Renal cortical epithelial cell (primary cell): ENCODE results near the gene SRBD1. TPM values are rescaled to one million over a fixed set of nuclear protein-coding genes. Genes with fewer than 3 reads are reported as not detected.

Source experiments
- DNase-seq: peaks from one replicate; pipeline ENCODE4 v3.0.0-alpha.2; 2011; ENCODE audit warnings: low read depth
- total RNA-seq: library from RNA; depleted of rRNA; stranded (reverse); fragments of >200 nt; gene quantifications from 2 replicates; pipeline ENCODE4 v1.2.3, GENCODE V29; 2014

The SRBD1 gene
- total RNA-seq, 1 donor from 2014 or later = 13.6 TPM

DNA sequence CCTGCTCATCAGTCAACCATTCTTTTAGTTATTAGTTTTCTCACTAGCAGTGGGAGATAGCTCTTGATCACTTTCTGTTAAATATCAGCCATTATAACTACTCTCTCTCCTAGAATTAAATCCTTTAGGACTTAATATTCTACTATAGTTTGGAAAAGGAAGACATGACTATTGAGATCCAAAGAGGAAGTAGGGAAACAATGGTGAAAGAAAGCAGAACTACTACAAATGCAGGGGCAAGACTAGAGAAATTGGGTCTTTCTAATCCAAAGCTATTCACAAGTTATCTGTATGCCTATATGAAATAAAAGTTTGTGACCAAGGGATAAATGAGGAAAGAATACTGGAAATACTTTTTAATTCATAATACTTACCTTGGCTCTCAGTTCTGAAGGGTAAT, 65.1 kb downstream of the SRBD1 start:
- no peak for DNase-seq

DNA sequence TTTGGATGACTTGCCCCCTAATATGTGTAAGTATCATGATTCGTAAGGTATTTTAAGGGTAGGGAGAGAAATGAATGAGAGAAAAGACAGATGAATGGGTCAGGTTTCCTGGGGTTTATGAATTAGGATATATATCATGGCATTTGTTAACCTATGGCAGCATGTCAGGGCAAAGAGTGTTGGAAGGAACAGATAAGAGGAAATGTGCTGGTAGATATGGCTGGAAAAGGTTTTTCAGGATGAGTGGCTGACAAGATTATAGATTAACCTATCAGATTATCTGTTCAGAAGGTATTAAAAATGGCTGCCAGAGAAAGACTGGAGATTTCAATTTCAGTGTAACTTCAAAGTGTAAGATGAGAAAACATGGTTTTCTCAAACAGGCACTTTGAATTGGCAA, 67.8 kb downstream of the SRBD1 start:
- no peak for DNase-seq

DNA sequence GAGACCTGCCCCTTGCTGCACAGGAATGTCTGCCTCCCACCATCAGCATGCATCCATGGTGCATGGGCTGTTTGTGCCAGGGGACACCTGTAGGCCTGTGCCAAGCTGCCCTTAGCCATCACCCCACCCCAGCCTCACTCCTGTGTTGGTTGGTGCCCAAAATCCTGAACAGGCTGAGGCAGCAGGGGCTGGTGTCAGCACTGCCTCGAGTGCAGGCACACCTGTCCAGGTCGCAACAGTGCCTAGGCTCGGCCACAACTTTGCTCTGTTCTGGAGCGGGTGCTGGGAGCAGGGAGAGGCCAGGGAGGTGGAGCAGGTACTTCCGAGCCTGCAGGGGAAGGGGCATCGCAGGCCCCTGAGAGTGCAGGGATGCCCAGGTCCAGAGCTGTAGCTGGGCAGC, 69.1 kb downstream of the SRBD1 start:
- DNase-seq = no peak

DNA sequence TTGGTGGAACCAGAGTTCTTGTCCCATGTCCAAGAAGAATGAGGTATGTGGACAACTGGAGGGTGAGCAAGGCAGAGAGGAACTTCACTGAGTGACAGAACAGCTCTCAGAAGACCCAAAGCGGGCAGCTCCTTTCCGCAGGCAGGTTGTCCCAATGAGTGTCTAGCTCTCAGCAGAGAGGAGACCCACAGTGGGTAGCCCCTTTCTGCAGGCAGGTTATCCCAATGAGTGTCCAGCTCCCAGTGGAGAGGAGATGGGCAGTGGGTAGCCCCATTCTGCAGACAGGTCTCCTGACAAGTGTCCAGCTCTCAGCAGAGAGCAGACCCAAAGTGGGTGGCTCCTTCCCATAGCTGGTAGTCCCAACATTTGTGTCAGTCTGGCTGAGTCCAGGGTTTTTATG, 69.6 kb downstream of the SRBD1 start:
- no peak for DNase-seq

DNA sequence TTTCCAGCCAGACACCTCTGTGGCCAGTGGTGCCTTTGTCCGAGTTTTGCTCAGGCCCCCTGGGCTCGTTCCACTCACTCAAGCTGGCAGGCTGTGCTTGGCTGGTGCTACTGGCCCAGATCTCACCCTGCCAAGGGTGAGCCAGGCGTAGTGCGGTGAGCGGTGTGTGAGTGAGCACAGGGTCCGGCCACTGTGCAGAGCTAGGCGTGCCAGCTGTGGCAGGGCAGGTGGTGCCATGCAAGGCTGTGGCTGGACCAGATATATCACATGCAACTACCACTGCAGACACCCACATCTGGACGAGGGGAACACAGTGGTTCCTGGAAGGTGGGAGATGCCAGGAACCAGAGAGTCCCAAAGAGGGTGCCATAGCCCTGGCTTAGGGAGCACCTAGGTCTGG, 70.1 kb downstream of the SRBD1 start:
- DNase-seq = no peak

DNA sequence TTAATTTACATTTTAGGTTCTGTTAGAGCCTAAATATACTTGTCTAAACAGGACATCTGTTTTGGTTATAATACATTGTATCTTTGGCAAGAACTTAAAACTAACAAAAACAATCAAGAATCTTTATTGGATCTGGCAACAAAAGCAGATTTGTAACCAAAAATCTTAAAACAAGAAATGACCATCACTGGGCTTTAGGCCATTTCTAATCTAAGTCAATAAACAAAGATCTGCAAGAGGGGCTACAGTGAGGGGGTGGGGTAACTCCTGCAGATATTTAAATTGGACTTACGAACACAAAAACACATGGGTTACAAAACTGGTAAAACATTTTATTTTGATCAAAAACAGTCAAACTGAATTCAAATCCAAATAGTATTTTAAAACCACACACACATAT, 77.3 kb downstream of the SRBD1 start:
- no peak for DNase-seq

DNA sequence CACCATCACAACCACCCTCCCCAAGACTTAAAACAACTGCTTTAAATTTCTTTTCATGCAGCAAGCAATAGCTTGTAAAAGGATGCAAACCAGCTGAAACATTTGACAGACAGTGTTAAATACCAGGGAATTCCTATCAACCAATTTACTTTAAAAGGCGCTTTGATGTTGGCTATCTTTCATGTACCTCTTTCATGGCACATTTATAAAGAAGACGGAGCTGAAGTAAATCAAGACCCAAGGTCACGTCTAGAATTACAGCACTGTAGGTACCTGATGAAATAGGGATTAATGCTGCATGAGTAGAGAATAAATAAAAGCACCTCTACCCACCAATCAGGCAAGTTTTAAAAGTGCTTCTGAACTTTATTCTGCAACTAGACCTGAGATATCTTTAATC, 78.9 kb downstream of the SRBD1 start:
- DNase-seq = no peak

DNA sequence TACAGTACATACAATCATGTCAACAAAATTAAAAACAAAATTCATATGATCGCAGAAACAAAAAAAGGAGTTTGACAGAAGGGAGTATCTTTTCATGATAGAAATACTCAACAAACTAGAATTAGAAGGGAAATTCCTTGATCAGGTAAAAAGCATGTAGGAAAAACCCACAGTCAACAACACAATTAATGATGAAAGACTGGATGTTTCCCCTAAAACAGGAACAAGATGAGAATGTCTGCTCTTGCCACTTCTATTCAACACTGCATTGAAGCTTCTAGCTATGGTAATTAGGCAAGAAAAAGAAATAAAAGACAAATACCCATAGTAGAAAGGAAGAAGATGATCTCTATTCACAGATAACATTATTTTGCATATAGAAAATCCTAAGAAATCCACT, 87.1 kb downstream of the SRBD1 start:
- DNase-seq = no peak

DNA sequence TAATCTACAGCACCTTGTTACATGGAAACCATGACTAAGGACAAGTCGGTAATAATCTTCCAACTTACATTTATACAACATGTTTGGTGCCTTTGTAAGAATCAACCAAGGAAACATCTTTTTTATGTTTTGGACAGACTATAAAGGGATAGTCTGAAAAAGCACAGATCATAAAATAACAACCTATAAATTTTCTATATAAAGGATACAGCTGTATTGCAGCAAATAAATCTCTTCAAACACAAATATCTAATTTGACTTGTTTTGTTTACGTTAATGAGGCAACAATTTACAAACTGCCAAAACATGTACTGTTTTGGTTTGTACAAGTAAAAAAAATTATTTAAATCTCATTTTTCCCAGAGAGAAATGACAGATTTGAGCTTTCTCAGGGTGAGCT, 92.5 kb downstream of the SRBD1 start:
- DNase-seq = no peak

DNA sequence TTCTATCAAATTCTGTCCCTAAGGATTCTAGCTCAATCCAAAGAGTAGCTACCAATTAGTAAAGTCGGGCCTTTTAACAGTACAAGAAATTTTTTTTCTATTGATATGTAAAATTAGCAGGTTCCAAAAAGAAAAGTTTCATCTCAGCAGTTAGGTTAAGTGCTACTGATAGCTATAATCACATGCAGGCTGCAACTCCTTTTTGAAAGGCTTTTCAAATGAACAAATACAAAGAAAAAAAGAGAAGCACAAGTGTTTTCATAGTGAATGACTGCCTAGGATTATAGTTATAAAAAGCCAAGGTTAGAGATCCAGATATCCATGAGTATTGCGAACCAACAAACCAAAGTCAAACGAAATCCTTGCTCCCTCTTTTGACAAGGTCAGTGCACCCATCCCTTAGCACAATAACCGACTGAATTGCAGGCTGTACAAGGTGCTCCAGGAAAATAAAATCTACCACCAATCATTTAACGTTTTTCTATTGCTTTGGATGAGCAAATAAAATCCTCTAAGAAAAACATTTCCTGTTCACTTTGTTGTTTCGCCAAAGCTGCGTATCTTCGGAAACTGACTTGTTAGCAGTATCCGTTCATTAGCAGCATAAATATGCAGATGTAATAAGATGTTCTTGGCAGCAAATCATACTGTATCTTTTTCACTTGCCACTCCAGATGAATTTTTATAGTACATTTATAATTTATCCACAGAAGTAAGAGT, 100.2 kb downstream of the SRBD1 start:
- DNase-seq = no peak

DNA sequence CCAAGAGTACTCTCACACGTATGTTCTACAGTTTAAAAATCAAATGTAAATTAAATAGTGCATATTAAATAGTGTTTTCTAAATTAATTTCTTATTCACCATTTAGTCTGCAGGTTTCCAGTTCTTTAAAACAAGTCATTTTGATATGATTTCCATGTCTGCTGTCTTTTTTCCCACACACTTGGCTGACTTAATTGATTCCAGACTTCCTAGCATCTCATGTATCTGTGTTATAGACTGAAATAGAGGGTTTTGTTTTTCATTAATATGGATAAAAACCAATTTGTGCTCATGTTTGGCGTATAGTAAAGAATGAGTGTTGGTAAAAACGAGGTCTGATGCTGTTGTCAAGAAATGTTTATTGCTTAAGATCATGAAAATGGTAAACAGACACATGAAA, 104.3 kb downstream of the SRBD1 start:
- DNase-seq = no peak

DNA sequence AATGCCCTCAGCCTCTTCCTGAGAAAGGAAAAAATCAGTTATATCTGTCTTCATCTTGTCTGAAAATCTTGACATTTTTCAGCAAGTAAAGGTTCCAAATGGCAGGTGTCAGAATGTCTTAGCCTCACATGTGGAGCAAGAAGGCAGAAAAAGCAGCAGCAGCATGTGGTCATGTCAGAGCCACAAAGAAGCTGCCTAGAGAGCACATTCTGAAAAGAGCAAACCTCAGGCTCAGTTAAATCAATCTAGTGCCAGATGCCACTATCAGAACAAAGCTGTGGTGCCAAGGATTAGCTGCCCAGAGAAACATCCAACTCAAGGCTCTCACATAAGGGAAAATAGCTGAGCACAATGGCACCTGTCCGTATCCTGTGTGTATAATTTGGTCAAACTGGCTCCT, 105.9 kb downstream of the SRBD1 start:
- no peak for DNase-seq

DNA sequence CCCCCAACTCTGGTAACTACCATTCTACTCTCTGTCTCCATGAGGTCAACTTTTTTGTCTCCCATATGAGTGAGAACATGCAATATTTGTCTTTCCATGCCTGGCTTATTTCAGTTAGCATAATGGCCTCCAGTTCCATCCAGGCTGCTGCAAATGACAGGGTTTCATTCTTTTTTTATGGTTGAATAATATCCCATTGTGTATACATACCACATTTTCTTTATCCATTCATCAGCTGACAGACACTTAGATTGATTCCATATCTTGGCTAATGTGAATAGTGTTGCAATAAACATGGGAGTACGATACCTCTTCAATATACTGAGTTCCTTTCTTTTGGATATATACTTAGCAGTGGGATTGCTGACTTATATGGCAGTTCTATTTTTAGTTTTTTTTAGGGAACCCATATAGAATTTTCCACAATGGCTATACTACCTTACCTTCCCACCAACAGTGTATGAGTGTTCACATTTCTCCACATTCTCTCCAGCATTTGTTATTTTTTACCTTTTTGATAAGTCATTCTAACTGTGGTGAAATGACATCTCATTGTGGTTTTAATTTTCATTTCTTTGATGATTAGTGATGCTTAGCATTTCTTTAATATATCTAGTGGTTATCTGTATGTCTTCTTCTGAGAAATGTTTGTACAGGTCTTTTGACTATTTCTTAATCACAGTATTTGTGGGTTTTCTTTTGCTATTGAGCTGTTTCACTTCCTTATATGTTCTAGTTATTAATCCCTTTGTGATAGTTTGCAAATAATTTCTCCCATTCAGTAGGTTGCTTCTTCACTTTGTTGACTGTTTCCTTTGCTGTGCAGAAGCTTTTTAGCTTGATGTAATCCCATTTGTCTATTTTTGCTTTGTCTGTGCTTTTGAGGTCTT, 112.2 kb downstream of the SRBD1 start:
- no peak for DNase-seq

DNA sequence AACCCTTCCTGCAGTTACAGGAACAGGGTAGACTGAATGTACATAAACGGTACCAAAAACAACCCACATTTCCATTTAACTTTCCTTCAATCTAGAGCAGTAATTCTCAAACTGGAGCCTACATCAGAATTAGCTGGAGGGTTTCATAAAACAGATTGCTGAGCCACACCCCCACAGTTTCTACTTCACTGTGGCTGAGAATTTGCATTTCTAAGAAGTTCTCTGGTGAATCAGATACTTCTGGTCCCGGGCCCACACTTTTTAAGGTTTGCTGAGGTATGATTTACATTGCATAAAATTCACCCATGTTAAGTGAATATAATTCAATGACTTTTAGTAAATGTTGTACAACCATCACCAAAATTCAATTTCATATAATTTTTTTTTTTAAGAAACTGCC, 113.7 kb downstream of the SRBD1 start:
- peak; percentile 48 for DNase-seq

DNA sequence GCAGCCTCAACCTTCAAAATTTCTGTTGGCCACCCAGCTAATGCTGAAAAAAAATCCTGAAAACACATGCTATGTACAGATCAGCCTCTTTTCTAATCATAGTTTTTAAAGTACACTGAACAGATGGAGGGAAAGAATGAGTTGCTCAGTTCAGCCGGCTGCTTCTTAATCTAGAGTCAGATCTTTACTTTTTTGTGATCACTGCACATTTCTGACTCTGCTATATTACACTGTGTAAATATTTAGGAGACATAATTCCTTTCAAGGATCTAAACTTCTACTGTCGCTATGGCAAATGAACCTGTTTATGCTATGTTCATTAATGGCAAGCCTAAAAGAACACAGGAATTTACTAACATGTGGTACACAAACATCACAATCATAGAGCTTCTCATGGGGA, 114.2 kb downstream of the SRBD1 start:
- DNase-seq = no peak

DNA sequence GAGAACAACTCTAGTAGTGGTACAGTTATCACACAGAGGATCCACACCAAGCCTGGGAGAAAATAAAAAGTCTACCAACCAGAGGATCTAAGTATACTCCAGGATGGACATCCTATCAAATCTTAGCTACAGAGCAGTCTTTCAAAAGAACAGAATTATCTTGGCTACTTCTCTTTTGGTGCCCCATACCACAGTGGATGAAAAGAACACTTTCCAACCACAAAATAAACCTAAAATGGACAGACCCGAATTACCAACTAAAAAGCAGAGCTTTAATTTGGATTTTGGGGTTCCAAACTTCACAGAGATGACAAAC, 116.1 kb downstream of the SRBD1 start:
- DNase-seq = no peak

DNA sequence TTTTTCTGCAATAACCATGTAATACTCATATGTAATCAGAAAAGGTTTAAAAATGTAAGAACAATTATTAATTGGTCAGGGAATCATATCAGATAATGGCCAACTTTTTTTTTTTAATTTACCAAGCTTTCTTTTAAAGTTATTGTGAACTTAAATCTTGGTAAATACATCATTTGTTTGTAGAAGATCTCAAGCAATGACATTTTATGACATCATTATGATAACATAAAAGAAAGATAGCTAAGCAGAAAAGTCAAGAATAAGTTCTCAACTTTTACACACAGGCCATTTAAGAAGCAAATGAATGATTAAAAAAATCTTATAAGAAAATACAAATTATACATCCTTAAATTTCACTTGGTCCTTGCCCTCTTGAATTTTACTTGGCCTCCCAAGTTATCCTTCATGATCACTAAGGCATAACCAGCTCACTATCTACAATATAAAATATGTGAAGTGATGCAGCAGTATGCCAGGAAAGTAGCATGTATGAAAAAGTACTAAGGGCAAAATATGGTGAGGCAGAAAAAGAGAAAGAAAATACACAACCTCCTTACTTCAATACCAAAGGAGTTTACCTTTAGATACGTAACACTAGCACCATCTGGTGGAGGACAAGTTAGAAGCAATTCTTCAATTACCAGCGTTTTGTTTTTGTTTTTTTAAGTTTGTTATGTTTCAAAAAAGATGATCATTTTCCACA, 116.6 kb downstream of the SRBD1 start:
- peak; percentile 71 for DNase-seq

DNA sequence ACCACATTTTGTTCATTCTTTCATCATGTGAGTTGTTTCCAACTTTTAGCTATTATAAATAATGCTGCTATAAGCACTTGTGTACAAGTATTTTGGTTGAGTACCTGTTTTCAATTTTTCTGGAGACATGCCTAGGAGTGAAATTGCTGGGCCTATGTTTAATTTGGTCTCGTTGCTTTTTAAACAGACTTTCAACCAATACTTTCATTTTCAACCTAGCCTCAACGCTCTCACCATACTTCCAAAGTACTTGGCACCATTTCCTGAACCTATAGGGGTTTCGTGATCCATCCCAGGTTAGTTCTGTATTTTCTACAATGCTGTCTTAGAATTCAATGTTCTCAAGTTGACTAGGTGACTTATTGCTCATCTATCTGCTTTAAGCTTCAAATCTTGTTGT, 126.1 kb downstream of the SRBD1 start:
- no peak for DNase-seq

DNA sequence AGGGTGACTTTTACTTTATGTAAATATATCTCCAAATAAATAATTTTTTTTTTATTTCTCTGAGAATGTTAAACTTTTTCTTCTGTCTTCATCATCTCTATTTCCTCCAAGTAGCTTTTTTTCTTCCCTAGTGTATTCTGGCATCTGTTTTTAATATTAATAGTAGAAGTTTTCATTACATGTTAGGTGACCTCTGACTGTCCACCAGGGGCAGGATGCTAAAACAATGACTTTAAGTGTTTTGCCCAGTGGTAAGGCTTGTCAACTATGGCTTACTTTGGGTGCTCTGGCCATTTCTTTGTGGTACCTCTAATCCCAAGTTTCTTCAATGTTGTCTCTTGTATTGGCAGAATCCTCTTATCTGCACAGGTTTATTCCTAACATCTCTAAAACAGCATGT, 127.1 kb downstream of the SRBD1 start:
- no peak for DNase-seq

DNA sequence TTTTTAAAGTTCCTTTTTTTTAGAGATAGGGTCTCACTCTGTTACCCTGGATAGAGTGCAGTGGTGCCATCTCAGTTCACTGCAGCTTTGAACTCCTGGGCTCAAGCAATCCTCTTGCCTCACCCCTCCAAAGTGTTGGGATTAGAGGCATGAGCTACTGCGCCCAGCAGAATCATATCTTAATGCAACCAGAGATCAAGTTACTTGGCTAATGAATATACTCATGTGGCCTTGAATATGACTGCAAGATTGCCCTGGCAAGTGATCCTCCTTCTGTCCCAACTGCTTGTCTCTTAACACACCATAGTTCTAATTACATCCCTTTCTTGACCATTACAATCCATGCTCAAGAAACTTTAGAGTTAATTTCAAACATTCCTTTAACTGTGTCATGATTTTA, 133.5 kb downstream of the SRBD1 start:
- DNase-seq = no peak

DNA sequence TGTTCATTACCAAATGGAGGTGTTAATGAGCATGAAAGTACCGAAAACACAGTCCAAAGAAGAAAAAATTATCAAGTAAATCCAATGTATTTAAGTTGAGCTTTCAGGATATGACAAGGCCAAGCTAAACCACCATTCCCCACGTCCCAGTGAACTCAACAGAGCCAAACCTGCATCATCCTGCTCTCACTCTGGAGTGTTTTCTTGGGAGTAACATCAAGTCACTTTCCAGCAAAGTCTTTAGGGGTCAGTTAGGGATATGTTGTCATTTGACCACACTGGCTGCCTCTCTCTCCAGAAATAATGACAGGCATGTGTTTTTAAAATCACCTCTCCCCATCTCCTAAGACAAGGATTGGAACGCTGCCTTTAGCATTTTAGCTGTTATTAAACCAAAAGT, 140.5 kb downstream of the SRBD1 start:
- no peak for DNase-seq

DNA sequence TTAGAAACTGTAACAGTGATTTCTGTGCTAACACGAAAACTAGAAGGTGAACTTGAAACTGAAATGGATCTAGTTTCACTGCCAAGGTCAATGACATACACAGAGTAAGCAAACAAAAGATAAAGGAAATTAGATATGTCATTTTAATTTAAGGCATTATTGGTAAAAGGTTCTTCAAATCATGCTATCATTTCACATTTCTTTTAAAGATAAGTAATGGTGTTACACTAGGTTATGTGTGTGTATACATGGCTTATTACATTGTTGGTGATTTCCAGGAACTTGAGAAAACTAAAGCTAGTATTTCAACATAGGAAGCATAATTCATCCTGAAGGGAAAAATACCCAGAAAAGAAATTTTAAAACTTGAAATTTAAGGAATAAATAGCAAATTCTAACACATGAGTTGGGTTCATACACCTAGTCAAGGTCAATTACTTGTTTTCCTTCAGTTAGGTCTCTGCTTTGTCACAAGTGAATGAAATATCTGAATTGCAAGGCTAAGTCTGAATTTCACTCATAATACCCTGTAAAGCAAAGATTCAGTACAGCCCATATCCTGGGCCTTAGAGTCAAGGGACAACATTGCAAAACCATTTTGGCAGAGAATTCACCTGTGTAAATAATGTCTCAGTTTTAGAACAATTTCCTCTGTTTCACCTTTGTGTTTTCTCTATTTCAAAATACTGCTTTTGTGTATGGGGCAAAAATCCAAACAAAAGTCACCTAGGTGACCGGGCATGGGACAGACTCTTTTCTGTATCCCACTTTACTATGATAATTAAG, 141.6 kb downstream of the SRBD1 start:
- DNase-seq = peak; percentile 46
